ENCODE data around the gene GSTM4.

DNA sequence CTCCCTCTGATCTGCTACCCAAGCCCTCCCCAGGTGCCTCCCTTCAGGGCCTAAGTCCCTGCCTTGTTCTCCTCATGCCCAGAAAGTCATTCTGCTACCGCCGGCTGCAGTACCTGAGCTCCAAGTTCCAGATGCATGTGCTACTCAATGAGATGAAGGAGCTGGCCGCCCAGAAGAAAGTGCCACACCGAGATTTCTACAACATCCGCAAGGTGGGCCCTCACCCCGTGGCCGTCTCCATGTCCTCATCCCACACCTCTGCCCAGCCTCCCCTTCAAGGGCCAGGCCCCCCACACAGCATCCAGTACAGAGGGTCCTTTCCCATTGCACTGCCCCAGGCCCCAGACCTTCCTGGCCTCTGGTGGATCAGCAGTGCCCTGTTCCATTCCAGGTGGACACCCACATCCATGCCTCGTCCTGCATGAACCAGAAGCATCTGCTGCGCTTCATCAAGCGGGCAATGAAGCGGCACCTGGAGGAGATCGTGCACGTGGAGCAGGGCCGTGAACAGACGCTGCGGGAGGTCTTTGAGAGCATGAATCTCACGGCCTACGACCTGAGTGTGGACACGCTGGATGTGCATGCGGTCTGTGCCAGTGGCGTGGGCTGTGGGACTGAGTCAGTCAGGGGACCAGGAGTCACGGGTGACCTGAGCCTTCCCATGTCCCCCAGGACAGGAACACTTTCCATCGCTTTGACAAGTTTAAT lies 28.1 kb upstream of the GSTM4 start:
- TF ChIP-seq IRF2 (CRISPR knock-in tag; IDR thresholded peaks at IDR 0.05): no peak
- no peak for TF ChIP-seq TBP (optimal IDR thresholded peaks at IDR 0.05; ENCODE audit: low read depth, low read length)
- TF ChIP-seq, protein P1, sequence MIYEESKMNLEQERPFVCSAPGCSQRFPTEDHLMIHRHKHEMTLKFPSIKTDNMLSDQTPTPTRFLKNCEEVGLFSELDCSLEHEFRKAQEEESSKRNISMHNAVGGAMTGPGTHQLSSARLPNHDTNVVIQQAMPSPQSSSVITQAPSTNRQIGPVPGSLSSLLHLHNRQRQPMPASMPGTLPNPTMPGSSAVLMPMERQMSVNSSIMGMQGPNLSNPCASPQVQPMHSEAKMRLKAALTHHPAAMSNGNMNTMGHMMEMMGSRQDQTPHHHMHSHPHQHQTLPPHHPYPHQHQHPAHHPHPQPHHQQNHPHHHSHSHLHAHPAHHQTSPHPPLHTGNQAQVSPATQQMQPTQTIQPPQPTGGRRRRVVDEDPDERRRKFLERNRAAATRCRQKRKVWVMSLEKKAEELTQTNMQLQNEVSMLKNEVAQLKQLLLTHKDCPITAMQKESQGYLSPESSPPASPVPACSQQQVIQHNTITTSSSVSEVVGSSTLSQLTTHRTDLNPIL (CRISPR knock-in tag; IDR thresholded peaks at IDR 0.05): no peak
- no peak for TF ChIP-seq PREB (CRISPR knock-in tag; IDR thresholded peaks at IDR 0.05)
- no peak for TF ChIP-seq FOXM1 (IDR thresholded peaks at IDR 0.05; ENCODE audit: low read depth)
- no peak for TF ChIP-seq FOXM1 (CRISPR knock-in tag; IDR thresholded peaks at IDR 0.05; ENCODE audit: low read depth)
- TF ChIP-seq FOXA1 (IDR thresholded peaks at IDR 0.05; ENCODE audit: borderline replicate concordance): no peak
- no peak for TF ChIP-seq SMARCE1 (IDR thresholded peaks at IDR 0.05)

All from K562 (cell line).